HG03521 (cell line): ENCODE results near the gene OSBPL9.
"Not testable (repeated sequence)": the region's sequence is repeated elsewhere in the genome, so short reads cannot be mapped to it uniquely, and the experiment has no call there.

Experiments used
- ATAC-seq: cut with Tn5 transposase; IDR thresholded peaks from one replicate; pipeline ENCODE4 v1.9.1; 2021; ENCODE audit warnings: mild to moderate bottlenecking, moderate library complexity; ENCODE audit not compliant: unreplicated experiment

OSBPL9 gene

GRCh38 chr1:51605961-51606723 lies 10.8 kb upstream of the OSBPL9 start:
- ATAC-seq: no peak

- no peak for ATAC-seq
Observed at GRCh38 chr1:51607681-51608095, 9.2 kb upstream of the OSBPL9 start.

GRCh38 chr1:51610104-51610503 lies 6.8 kb upstream of the OSBPL9 start:
- ATAC-seq: not testable (repeated sequence)

- no peak for ATAC-seq
Observed at GRCh38 chr1:51610637-51611036, 6.3 kb upstream of the OSBPL9 start.

GRCh38 chr1:51612447-51612961 lies 4.4 kb upstream of the OSBPL9 start:
- ATAC-seq: no peak

GRCh38 chr1:51615780-51616291 lies 1.1 kb upstream of the OSBPL9 start:
- no peak for ATAC-seq

GRCh38 chr1:51616490-51616889 lies 402 bp upstream of the OSBPL9 start:
- ATAC-seq: no peak

GRCh38 chr1:51618715-51619114 lies 1.8 kb downstream of the OSBPL9 start:
- no peak for ATAC-seq

- ATAC-seq: no peak
Observed at GRCh38 chr1:51620470-51620869, 3.6 kb downstream of the OSBPL9 start.

GRCh38 chr1:51621161-51621560 lies 4.3 kb downstream of the OSBPL9 start:
- ATAC-seq: no peak

GRCh38 chr1:51621841-51622454 lies 5.1 kb downstream of the OSBPL9 start:
- no peak for ATAC-seq

- no peak for ATAC-seq
Observed at GRCh38 chr1:51622455-51622913, 5.6 kb downstream of the OSBPL9 start.

GRCh38 chr1:51623025-51623424 lies 6.1 kb downstream of the OSBPL9 start:
- ATAC-seq: no peak

GRCh38 chr1:51623450-51623849 lies 6.6 kb downstream of the OSBPL9 start:
- ATAC-seq: no peak

- ATAC-seq: no peak
Observed at GRCh38 chr1:51624855-51625254, 8.0 kb downstream of the OSBPL9 start.

GRCh38 chr1:51627672-51628071 lies 10.8 kb downstream of the OSBPL9 start:
- ATAC-seq: no peak

GRCh38 chr1:51628715-51629590 lies 12.1 kb downstream of the OSBPL9 start:
- ATAC-seq: no peak

GRCh38 chr1:51629918-51630317 lies 13.0 kb downstream of the OSBPL9 start:
- ATAC-seq: no peak

- ATAC-seq: no peak
Observed at GRCh38 chr1:51630393-51630792, 13.5 kb downstream of the OSBPL9 start.

GRCh38 chr1:51630922-51631321 lies 14.0 kb downstream of the OSBPL9 start:
- ATAC-seq: no peak

GRCh38 chr1:51631747-51632146 lies 14.9 kb downstream of the OSBPL9 start:
- ATAC-seq: no peak
